Ovary (tissue), 3 donors: Measurements from ENCODE around the gene HHAT.

Source experiments
- POLR2A ChIP-seq: fragments of 450-650 bp; IDR thresholded peaks from one replicate; pipeline ENCODE4 v1.6.1; 2017; ENCODE audit warnings: antibody characterized with exemption, mild to moderate bottlenecking, moderate library complexity
- TF ChIP-seq, protein P1 (sequence below), 3 donors: fragments of 450-650 bp in 2 of 3; fragments of 200-600 bp in 1 of 3; IDR thresholded peaks; one replicate each; pipeline versions ENCODE4 v1.5.1 to v1.8.0; 2016 to 2022; ENCODE audit warnings: antibody characterized with exemption in 3 of 3, mild to moderate bottlenecking in 1 of 3
- donor health status: DM: no; HTN: no; CAD: no.

DNA sequence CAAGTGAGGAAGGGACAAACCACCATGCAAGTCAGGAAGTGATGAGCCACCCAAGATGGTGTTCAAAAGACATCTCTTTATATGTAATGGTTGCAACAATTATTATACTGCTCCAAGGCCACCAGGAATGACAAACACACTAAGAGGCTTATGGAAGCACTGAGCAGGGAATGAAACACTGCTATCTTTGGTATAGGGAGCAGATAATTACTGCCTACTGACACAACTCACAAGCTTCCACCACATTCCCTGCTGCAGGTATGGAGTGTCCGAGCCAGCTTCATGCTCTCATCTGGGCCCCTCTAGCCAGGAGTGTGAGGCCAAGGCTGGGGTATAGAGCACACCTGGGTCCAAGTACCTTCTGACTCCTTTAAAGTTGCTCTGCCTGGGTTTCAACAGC lies 371.4 kb downstream of the HHAT start:
- TF ChIP-seq, protein P1, sequence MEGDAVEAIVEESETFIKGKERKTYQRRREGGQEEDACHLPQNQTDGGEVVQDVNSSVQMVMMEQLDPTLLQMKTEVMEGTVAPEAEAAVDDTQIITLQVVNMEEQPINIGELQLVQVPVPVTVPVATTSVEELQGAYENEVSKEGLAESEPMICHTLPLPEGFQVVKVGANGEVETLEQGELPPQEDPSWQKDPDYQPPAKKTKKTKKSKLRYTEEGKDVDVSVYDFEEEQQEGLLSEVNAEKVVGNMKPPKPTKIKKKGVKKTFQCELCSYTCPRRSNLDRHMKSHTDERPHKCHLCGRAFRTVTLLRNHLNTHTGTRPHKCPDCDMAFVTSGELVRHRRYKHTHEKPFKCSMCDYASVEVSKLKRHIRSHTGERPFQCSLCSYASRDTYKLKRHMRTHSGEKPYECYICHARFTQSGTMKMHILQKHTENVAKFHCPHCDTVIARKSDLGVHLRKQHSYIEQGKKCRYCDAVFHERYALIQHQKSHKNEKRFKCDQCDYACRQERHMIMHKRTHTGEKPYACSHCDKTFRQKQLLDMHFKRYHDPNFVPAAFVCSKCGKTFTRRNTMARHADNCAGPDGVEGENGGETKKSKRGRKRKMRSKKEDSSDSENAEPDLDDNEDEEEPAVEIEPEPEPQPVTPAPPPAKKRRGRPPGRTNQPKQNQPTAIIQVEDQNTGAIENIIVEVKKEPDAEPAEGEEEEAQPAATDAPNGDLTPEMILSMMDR (IDR thresholded peaks at IDR 0.05): no peak
- TF ChIP-seq POLR2A: no peak
